A549 (cell line): ENCODE results near the gene FGF8. TPM values are rescaled to one million over a fixed set of nuclear protein-coding genes. Genes with fewer than 3 reads are reported as not detected.

Experiments used
- ATAC-seq, 2 experiments: fragments of 200-7000 bp in 1 of 2; fragments of >200 bp in 1 of 2; cut with Nextera tagmentation in 1 of 2; cut with Tn5 transposase in 1 of 2; 3 replicates each; pipeline versions ENCODE4 v1.8.0 to v1.9.1; 2018 to 2020; ENCODE audit warnings: mild to moderate bottlenecking in 1 of 2, moderate library complexity in 1 of 2
- CTCF ChIA-PET: fragments of 300-600 bp; sonication (Branson Sonifier 250); formaldehyde crosslinking; extraction: SDS; loops from one replicate; lab custom pipeline; 2021; ENCODE audit warnings: antibody characterized with exemption, inconsistent platforms; lab: Yijun Ruan, JAX
- POLR2A ChIA-PET: fragments of 350-600 bp; formaldehyde crosslinking; extraction: SDS; loops from one replicate; lab custom pipeline; 2021; ENCODE audit warnings: antibody characterized with exemption, inconsistent platforms; lab: Yijun Ruan, JAX
- DNase-seq, 2 experiments: peaks; one replicate each; pipeline versions ENCODE4 v3.0.0 to v3.0.0-alpha.2; 2011 to 2016; ENCODE audit warnings: low read depth in 1 of 2, low spot score in 1 of 2
- FAIRE-seq: peaks from 2 replicates; lab custom pipeline; 2011; peaks lifted over from hg19 to GRCh38; lab: Jason Lieb, UNC
- H3K27ac ChIP-seq, 2 experiments: fragments of >200 bp; sonication (Bioruptor Twin); formaldehyde crosslinking; 3 replicates each; pipeline ENCODE4 v1.5.1; 2016 to 2017
- H3K4me1 ChIP-seq: fragments of >200 bp; sonication (Bioruptor Twin); formaldehyde crosslinking; 3 replicates; pipeline ENCODE4 v1.6.1; 2016
- H3K4me2 ChIP-seq: fragments of >200 bp; sonication (Bioruptor Twin); formaldehyde crosslinking; 3 replicates; pipeline ENCODE4 v1.6.1; 2016
- H3K4me3 ChIP-seq: fragments of >200 bp; sonication (Bioruptor Twin); formaldehyde crosslinking; 3 replicates; pipeline ENCODE4 v1.5.1; 2016
- H3K9me3 ChIP-seq: fragments of >200 bp; sonication (Bioruptor Twin); formaldehyde crosslinking; 3 replicates; pipeline ENCODE4 v1.6.1; 2016
- CBX8 ChIP-seq: fragments of 200-600 bp; sonication (generic); IDR thresholded peaks from 2 replicates; pipeline ENCODE4 v1.6.1; 2016
- CTCF ChIP-seq: fragments of >200 bp; sonication (Bioruptor Twin); formaldehyde crosslinking; IDR thresholded peaks from 3 replicates; pipeline ENCODE4 v1.5.1; 2016
- GATA3 ChIP-seq: IDR thresholded peaks from 2 replicates; pipeline ENCODE4 v1.6.1; 2012; ENCODE audit warnings: borderline replicate concordance
- HES2 ChIP-seq: fragments of >200 bp; sonication (Bioruptor Twin); formaldehyde crosslinking; IDR thresholded peaks from 2 replicates; pipeline ENCODE4 v1.6.1; 2016
- HMGXB4 ChIP-seq: fragments of 250-450 bp; sonication (Bioruptor Pico); IDR thresholded peaks from 2 replicates; pipeline ENCODE4 v1.5.0; 2021; ENCODE audit warnings: mild to moderate bottlenecking, moderate library complexity, borderline replicate concordance
- KDM5A ChIP-seq: fragments of 200-600 bp; sonication (generic); IDR thresholded peaks from 2 replicates; pipeline ENCODE4 v1.6.1; 2016; ENCODE audit warnings: antibody characterized with exemption, mild to moderate bottlenecking
- MAX ChIP-seq: IDR thresholded peaks from 2 replicates; pipeline ENCODE4 v1.6.1; 2012
- NPAS2 ChIP-seq: fragments of 250-450 bp; sonication (Bioruptor Pico); IDR thresholded peaks from 2 replicates; pipeline ENCODE4 v1.8.0; 2022; ENCODE audit warnings: mild to moderate bottlenecking, moderate library complexity, borderline replicate concordance
- PBX3 ChIP-seq: IDR thresholded peaks from 2 replicates; pipeline ENCODE4 v1.6.1; 2012
- RCOR1 ChIP-seq: fragments of 150-350 bp; IDR thresholded peaks from 2 replicates; pipeline ENCODE4 v1.6.1; 2014; ENCODE audit warnings: antibody characterized with exemption, low read length, low read depth
- SREBF2 ChIP-seq: fragments of 450-650 bp; IDR thresholded peaks from 2 replicates; pipeline ENCODE4 v1.6.1; 2014; ENCODE audit warnings: mild to moderate bottlenecking, moderate library complexity
- ZFP36 ChIP-seq: fragments of 450-650 bp; IDR thresholded peaks from 2 replicates; pipeline ENCODE4 v1.6.1; 2014; ENCODE audit warnings: borderline replicate concordance; ENCODE audit not compliant: partially characterized antibody
- ZSCAN20 ChIP-seq: fragments of 250-450 bp; sonication (Bioruptor Pico); IDR thresholded peaks from 2 replicates; pipeline ENCODE4 v1.8.0; 2022; ENCODE audit warnings: mild to moderate bottlenecking, moderate library complexity
- WGBS: methylation state at CpG from one replicate; pipeline ENCODE4 v1.1.6; 2017; ENCODE audit errors: missing lambda C conversion rate; 5-methylcytosine and 5-hydroxymethylcytosine counted together
- polyA plus RNA-seq, 4 experiments: library from polyadenylated mRNA; depleted of rRNA in 3 of 4; stranded (reverse); fragments of >200 nt; fragmentation: RNase III in 1 of 4; extraction: RNeasy Plus Mini Kit Qiagen cat#74134 plus additional on column Dnase treatment in 1 of 4; gene quantifications; 2 replicates in 3 of 4; 3 replicates in 1 of 4; pipeline ENCODE4 v1.2.3, GENCODE V29; 2011 to 2017

FGF8 gene
- polyA plus RNA-seq, 2 of the 4 experiments (the other 2 are of a cell fraction): 0.12 TPM; not detected in 1

- TF ChIP-seq KDM5A (no peak), ZSCAN20 (CRISPR knock-in tag) (no peak), MAX (no peak)
Observed at GRCh38 chr10:101766306-101766705, 9.6 kb downstream of the FGF8 start (continued).

- no peak for FAIRE-seq
- POLR2A ChIA-PET: no interaction called here
- CTCF ChIA-PET: interaction anchor here (1.2 to 1.7 kb wide), 4 partner anchors 11 to 550 kb away, joined by 3 to 4 read pairs (median 3); no protein-coding TSS in a partner anchor
Observed at GRCh38 chr10:101763141-101763846, 12.6 kb downstream of the FGF8 start.

More at GRCh38 chr10:101763141-101763846, 12.6 kb downstream of the FGF8 start:
- no peak overlapping the region for H3K27ac ChIP-seq
- no peak for ATAC-seq
- H3K9me3 ChIP-seq: no peaks in the 10 kb centered on the region
- 49% methylated on average over 7 of the region's 10 CpGs for WGBS
- no peaks in the 10 kb centered on the region for H3K4me1 ChIP-seq
- TF ChIP-seq SREBF2 (no peak), GATA3 (no peak), HMGXB4 (CRISPR knock-in tag) (no peak), ZSCAN20 (CRISPR knock-in tag) (no peak), HES2 (no peak), NPAS2 (CRISPR knock-in tag) (no peak), RCOR1 (no peak), CBX8 (no peak), PBX3 (no peak), CTCF (no peak), MAX (no peak), ZFP36 (no peak)
- no peak for DNase-seq
- no peak overlapping the region for H3K4me3 ChIP-seq
- no peak overlapping the region for H3K4me2 ChIP-seq
